GM19023 (cell line): ENCODE results near the gene CELF5.
"Not testable (repeated sequence)": the region's sequence is repeated elsewhere in the genome, so short reads cannot be mapped to it uniquely, and the experiment has no call there.

ENCODE experiments used
- ATAC-seq: cut with Tn5 transposase; IDR thresholded peaks from one replicate; pipeline ENCODE4 v1.9.1; 2021; ENCODE audit warnings: mild to moderate bottlenecking, moderate library complexity; ENCODE audit not compliant: unreplicated experiment

The CELF5 gene

GRCh38 chr19:3319643-3320353 lies 95.3 kb downstream of the CELF5 start:
- ATAC-seq, result no peak

GRCh38 chr19:3320354-3320670 lies 95.9 kb downstream of the CELF5 start:
- ATAC-seq, result no peak

- no peak for ATAC-seq
Observed at GRCh38 chr19:3320853-3321252, 96.4 kb downstream of the CELF5 start.

GRCh38 chr19:3321696-3322095 lies 97.2 kb downstream of the CELF5 start:
- no peak for ATAC-seq

- ATAC-seq, result no peak
Observed at GRCh38 chr19:3322199-3322978, 97.9 kb downstream of the CELF5 start.

GRCh38 chr19:3323026-3323425 lies 98.6 kb downstream of the CELF5 start:
- ATAC-seq, result no peak

- ATAC-seq, result no peak
Observed at GRCh38 chr19:3323658-3324057, 99.2 kb downstream of the CELF5 start.

GRCh38 chr19:3324405-3324856 lies 100.0 kb downstream of the CELF5 start:
- no peak for ATAC-seq

- ATAC-seq, result no peak
Observed at GRCh38 chr19:3325451-3325850, 101.0 kb downstream of the CELF5 start.

GRCh38 chr19:3328743-3329142 lies 104.3 kb downstream of the CELF5 start:
- no peak for ATAC-seq

- no peak for ATAC-seq
Observed at GRCh38 chr19:3330047-3330446, 105.6 kb downstream of the CELF5 start.

- ATAC-seq, result not testable (repeated sequence)
Observed at GRCh38 chr19:3332232-3332631, 107.8 kb downstream of the CELF5 start.

GRCh38 chr19:3333020-3333583 lies 108.6 kb downstream of the CELF5 start:
- ATAC-seq, result no peak

GRCh38 chr19:3333662-3334061 lies 109.2 kb downstream of the CELF5 start:
- no peak for ATAC-seq

- ATAC-seq, result not testable (repeated sequence)
Observed at GRCh38 chr19:3334749-3335430, 110.4 kb downstream of the CELF5 start.

GRCh38 chr19:3335431-3336350 lies 111.2 kb downstream of the CELF5 start:
- ATAC-seq, result no peak

- no peak for ATAC-seq
Observed at GRCh38 chr19:3336351-3336679, 111.9 kb downstream of the CELF5 start.

GRCh38 chr19:3336680-3337523 lies 112.4 kb downstream of the CELF5 start:
- no peak for ATAC-seq

- no peak for ATAC-seq
Observed at GRCh38 chr19:3338541-3339181, 114.2 kb downstream of the CELF5 start.
